ENCODE data around the gene RBM33.

Gene RBM33

DNA sequence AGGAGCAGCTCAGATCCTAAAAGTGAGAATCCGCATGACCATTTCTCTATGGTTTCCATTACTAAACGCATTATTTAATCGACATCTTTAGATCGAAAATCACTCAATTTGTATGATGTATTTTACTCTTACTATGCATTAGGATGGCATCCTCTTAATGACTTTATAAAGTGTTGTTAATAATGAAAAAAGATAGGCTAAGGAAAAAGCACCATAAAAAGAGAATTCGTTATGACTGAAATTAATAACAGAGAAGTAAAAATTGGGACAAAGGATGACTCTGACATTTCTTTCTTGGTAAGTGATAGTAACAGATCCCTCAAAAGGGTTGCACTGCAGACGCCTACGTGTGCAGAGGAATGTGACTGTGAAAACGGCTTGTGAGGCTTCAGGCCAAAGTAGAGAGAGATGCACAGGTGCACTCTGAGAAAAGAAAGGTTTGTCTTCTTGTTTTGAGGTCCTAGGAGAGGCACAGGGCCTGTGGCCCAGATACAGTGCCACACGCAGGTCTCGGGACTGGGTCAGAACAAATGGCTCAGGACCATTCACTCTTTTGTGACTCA, 23.0 kb upstream of the RBM33 start:
- peak in 15 of 42 donors; percentile 11 to 64 (median 35) for DNase-seq
- intact Hi-C loops (cut with DNase I), result no loop called here

DNA sequence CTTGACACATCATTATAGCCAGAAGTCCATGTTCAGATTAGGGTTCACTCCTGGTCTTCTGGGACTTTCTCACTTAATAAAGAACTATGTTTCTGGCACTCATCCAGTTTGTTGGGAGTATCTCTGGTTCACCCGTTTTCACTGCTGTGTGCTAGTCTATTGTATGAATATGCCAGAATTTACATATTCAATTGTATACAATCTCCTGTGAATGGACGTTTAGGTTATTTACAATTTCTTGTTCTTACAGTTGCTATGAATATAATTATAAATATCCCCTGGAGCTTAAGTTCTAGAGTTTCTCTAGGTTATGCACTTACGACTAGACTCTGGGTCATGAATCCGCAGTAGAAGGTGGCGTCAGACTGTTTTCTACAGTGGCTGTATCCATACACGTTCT, 20.0 kb upstream of the RBM33 start:
- intact Hi-C loops (cut with DNase I), result no loop called here
- no peak for DNase-seq

GRCh38 chr7:155625557-155625956, 18.9 kb upstream of the RBM33 start:
- DNase-seq, result no peak
- intact Hi-C loops (cut with DNase I), result no loop called here

- DNase-seq, result no peak
- intact Hi-C loops (cut with DNase I), result no loop called here
Observed at GRCh38 chr7:155629171-155629570, 15.3 kb upstream of the RBM33 start.

- intact Hi-C loops (cut with DNase I), result no loop called here
Observed at GRCh38 chr7:155631155-155631554, 13.3 kb upstream of the RBM33 start.

DNA sequence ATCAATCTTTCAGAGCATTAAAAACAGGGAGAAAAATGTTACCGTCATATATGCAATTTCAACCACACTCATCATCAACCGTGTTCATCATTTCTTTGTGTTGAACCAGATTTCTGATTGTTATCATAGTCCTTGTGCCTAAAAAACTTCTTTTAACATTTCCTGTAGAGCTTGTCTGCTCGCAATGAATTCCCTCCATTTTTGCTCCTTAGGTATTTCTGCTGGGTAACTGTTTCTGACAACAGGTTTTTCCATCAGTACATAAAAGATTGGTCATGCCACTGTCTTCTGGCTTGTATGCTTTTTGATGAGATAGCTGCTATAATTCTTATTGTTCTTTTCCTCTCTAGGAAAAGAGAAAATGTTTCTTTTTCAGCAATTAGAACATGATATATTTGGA, 8.6 kb upstream of the RBM33 start:
- DNase-seq, result no peak
- intact Hi-C loops (cut with DNase I), result no loop called here

More at GRCh38 chr7:155631155-155631554, 13.3 kb upstream of the RBM33 start:
- no peak for DNase-seq

GRCh38 chr7:155637155-155637554, 7.3 kb upstream of the RBM33 start:
- intact Hi-C loops (cut with DNase I), result no loop called here
- no peak for DNase-seq

GRCh38 chr7:155638366-155638765, 6.1 kb upstream of the RBM33 start:
- intact Hi-C loops (cut with DNase I), result no loop called here
- no peak for DNase-seq

GRCh38 chr7:155639958-155640520, 4.4 kb upstream of the RBM33 start:
- intact Hi-C loops (cut with DNase I), result no loop called here
- DNase-seq, result no peak

DNA sequence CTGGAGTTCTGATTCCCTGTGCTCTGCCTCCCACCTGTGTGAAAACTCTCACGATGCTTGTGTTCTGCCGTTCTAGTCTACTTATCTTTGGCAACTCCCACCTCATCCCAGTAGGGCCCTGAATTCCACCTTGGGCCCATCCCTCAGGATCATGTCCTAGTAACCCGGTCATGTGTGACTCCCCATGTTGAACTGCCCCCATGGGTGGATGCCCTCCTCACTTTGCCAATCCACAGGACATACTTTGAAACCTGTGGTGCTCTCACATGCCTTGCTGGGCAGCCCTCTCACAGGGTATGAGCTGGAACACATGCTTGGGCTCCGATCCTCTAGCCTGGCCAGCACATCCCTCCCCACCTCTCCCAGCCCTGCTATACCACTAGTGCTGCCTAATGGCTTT, 3.8 kb upstream of the RBM33 start:
- DNase-seq, result no peak
- intact Hi-C loops (cut with DNase I), result no loop called here

DNA sequence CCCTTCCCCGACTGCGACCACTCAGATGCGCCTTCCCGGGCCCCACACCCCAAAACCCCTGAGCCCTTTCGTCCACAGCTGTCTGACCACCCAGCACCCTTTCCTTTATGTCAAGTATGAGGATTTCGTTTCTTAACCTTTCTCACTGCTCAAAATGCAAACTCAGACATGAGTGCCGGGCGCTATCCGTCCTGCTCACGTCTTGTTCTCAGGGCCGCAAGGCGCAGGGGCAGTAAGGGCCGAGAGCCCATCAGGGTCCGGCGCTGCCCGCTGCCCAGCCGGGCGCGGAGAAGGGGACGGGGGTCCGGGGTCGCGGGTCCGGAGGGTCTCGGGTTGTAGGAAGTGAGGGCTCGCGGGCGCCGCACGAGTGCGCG, 670 bp upstream of the RBM33 start:
- intact Hi-C loops (cut with DNase I), result no loop called here
- DNase-seq, result peak in 1 of 42 donors; percentile 6

GRCh38 chr7:155644971-155645509, 579 bp downstream of the RBM33 start:
- DNase-seq, result peak in 38 of 42 donors; percentile 9 to 67 (median 34)
- intact Hi-C loops (cut with DNase I), result no loop called here

- no peak for DNase-seq
- intact Hi-C loops (cut with DNase I), result no loop called here
Observed at GRCh38 chr7:155645662-155646061, 1.2 kb downstream of the RBM33 start.

DNA sequence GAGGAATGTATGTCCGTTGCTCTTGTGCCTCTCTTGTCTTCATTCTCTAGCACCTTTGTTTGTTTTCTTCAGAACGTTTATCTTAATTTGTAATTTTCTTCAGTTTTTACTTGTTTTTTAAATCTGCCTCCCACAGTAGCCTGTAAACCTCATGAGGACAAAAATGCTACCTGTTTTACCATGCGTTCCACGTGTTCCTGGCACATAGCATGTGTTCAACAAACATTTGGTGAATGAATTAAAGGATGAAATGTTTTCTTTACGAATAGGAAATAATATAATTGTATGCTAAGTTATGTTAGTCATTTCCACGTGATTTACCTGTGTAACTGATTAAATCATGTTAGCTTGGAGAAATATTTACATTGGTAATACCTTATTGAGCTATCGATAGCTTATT, 2.2 kb downstream of the RBM33 start:
- no peak for DNase-seq
- intact Hi-C loops (cut with DNase I), result no loop called here

GRCh38 chr7:155647302-155647701, 2.8 kb downstream of the RBM33 start:
- no peak for DNase-seq
- intact Hi-C loops (cut with DNase I), result no loop called here

DNA sequence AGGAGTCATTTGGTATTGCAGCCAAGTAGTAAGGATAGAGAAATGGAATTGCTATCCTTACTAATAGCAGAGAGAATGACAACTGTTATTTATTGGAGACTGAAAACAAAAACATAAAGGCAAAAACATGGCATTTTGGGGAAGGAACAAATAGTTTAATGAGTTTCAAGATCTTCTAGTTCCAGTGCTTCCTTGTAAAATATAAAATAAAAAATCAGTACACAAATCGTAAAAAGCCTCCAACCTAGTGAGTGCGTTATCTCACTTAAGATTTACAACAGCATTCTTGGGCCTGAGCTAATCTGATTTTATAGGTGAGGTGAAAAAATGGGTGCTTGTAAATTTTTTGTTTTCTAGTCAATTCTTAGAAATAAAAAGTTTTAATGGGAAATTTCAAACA, 3.3 kb downstream of the RBM33 start:
- intact Hi-C loops (cut with DNase I), result no loop called here
- no peak for DNase-seq

DNA sequence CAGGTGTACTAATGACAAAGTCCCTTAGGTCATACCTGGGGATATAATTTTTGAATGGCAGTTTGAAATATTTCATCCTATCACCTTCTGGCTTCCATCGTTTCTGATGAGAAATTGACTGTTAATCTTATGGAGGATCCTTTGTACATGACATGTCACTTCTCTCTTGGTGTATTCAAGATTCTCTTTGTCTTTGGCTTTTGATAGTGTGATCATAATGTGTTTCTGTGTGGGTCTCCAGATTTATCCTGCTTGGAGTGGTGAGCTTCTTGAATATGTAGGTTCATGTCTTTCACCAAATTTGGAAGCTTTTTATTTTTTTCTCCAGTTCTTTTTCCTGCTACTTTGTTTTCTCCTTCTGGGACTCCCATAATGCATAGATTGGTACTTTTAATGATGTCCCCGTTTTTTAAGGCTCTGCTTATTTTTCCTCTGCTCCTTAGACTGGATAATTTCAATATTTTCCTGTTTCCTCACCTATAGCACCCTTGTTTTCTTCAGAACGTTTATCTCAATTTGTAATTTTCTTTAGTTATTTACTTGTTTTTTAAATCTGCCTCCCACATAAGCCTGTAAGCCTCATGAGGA, 4.4 kb downstream of the RBM33 start:
- DNase-seq, result no peak
- intact Hi-C loops (cut with DNase I), result no loop called here

- no peak for DNase-seq
- intact Hi-C loops (cut with DNase I), result no loop called here
Observed at GRCh38 chr7:155649588-155649987, 5.1 kb downstream of the RBM33 start.

DNA sequence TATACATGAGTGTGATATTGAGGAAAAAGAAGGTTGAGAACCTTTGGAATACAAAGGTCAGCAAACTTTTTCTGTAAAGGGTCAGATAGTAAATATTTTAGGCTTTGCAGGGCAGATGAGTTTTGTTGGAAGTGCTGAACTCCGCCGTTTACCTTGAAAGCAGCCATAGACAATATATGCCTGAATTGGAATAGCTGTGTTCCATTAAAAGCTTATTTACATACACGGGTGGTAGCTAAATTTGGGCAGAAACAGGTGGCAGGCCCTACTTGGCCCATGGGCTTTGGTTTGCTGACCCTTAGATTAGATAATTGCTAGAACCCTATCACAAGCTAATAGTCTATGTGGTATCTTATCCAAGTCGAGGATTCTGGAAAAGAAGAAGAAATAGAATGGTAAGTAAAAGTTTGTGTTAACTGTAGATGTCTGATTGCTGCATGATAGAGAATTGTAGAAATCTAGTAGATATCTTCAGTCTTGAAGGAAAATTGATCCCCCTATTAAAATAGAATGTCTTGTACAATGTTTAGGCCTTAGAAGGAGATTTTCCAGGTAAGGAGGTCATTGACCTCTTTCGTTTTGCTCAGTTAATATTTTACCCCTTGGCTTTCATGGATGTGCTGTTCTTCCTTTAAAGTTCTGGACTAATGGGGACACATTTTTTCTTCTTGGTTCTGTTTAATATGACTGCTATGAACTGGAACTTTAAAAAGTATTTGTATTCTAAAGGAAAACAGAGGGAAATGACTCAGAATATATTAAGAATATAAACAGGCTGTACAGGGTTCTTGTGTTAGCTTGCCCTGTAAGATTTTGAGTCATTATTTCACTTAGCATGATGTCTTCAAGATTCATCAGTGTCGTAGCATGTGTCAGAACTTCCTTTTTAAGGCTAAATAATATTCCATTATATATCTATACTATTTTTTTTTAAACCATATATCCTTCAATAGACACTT, 8.0 kb downstream of the RBM33 start:
- intact Hi-C loops (cut with DNase I), result no loop called here
- no peak for DNase-seq

GRCh38 chr7:155653803-155654202, 9.3 kb downstream of the RBM33 start:
- intact Hi-C loops (cut with DNase I), result no loop called here
- DNase-seq, result no peak

Measured in head of caudate nucleus (tissue), 42 donors.